ENCODE measurements around the gene MASTL.
A peak's percentile ranks its signal among the peaks of the same experiment; 100 is the strongest.

The MASTL gene

DNA sequence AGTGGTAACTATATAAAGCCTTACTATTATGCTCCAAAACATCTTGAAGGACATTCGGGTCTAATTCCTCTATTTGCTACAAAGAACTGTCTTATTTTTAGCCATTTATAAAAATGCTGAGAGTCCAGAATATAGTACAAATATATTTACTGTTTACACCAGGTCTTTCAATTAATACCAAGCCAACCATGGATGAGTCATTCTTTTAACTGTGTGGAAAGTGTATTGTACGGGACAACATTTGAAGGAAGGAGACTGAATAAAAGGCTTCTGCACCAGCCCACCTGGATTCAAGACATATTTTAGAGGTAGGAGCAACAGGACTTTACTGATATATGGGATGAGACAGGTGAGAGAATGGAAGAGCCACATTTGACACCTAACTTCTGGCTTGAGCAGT is 35.4 kb downstream of the MASTL start:
- no peak for TF ChIP-seq ZNF10 (tag by site-specific recombination; IDR thresholded peaks at IDR 0.05)
- no peak for TF ChIP-seq ZNF776 (tag by site-specific recombination; IDR thresholded peaks at IDR 0.05; ENCODE audit: borderline replicate concordance)
- TF ChIP-seq, protein P1, sequence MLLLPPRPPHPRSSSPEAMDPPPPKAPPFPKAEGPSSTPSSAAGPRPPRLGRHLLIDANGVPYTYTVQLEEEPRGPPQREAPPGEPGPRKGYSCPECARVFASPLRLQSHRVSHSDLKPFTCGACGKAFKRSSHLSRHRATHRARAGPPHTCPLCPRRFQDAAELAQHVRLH (tag by site-specific recombination; IDR thresholded peaks at IDR 0.05) = no peak
- TF ChIP-seq, protein P2, sequence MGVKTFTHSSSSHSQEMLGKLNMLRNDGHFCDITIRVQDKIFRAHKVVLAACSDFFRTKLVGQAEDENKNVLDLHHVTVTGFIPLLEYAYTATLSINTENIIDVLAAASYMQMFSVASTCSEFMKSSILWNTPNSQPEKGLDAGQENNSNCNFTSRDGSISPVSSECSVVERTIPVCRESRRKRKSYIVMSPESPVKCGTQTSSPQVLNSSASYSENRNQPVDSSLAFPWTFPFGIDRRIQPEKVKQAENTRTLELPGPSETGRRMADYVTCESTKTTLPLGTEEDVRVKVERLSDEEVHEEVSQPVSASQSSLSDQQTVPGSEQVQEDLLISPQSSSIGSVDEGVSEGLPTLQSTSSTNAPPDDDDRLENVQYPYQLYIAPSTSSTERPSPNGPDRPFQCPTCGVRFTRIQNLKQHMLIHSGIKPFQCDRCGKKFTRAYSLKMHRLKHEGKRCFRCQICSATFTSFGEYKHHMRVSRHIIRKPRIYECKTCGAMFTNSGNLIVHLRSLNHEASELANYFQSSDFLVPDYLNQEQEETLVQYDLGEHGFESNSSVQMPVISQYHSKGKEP (tag by site-specific recombination; IDR thresholded peaks at IDR 0.05) = no peak
- TF ChIP-seq KLF16 (tag by site-specific recombination; IDR thresholded peaks at IDR 0.05) = no peak
- no peak for TF ChIP-seq ZNF221 (tag by site-specific recombination; IDR thresholded peaks at IDR 0.05; ENCODE audit: borderline replicate concordance)
- TF ChIP-seq GLIS2 (tag by site-specific recombination; IDR thresholded peaks at IDR 0.05) = no peak
- no peak for TF ChIP-seq KLF8 (tag by site-specific recombination; IDR thresholded peaks at IDR 0.05)
- TF ChIP-seq ZNF324 (tag by site-specific recombination; IDR thresholded peaks at IDR 0.05) = no peak
- no peak for TF ChIP-seq ZNF624 (tag by site-specific recombination; IDR thresholded peaks at IDR 0.05)
- H3K4me3 ChIP-seq (ENCODE audit: low read depth, low read length) = no peak overlapping the region
- H3K36me3 ChIP-seq (ENCODE audit: control insufficient read depth in 2 of 2, insufficient read depth in 1 of 2, low read length in 2 of 2) = peaks cover 21 to 22% of the 10 kb centered on the region in 2 experiments
- H3K27ac ChIP-seq (ENCODE audit: extremely low read depth, low read depth, low read length) = no peak overlapping the region
- no peaks in the 10 kb centered on the region; the same call in 1 of the 2 replicates for H3K4me1 ChIP-seq (ENCODE audit: control insufficient read depth, insufficient read depth, low read length)
- ChIA-PET CTCF (no interaction called here), POLR2A (no interaction called here)
- no peaks in the 10 kb centered on the region for H3K9me3 ChIP-seq (ENCODE audit: control insufficient read depth, insufficient read depth, low read depth, low read length)

DNA sequence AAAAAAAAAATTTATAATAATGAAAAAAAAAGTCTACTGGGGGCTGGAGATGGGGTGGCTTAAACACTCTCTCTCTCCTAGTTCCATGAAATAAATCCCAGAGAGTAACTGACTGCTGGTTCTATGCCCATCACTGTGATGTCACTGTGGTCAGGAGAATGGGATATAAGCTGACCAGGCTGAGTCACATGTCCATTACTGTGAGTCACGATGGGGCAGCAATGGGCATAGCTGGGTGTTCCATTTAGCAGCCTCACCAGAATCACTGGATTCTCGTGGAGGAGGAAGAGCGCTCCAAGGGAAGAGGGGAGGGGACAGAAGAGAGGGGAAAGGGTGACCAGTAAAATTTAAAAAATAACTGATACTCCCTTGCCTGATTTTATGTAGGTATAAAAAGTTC is 37.1 kb downstream of the MASTL start:
- Histone ChIP-seq H3K36me3 (ENCODE audit: control insufficient read depth in 2 of 2, insufficient read depth in 1 of 2, low read length in 2 of 2) (peaks cover 11 to 14% of the 10 kb centered on the region in 2 experiments; a peak in 2 of 3 replicates), H3K27ac (ENCODE audit: extremely low read depth, low read depth, low read length) (no peak overlapping the region), H3K4me1 (ENCODE audit: control insufficient read depth, insufficient read depth, low read length) (no peaks in the 10 kb centered on the region; the same call in 1 of the 2 replicates), H3K9me3 (ENCODE audit: control insufficient read depth, insufficient read depth, low read depth, low read length) (no peaks in the 10 kb centered on the region), H3K4me3 (ENCODE audit: low read depth, low read length) (no peak overlapping the region)
- CTCF ChIA-PET = interaction anchor here (0.9 kb wide), 1 partner anchor 32 kb away, joined by 3 read pairs; no protein-coding TSS in a partner anchor
- POLR2A ChIA-PET = no interaction called here
- TF ChIP-seq, protein P3, sequence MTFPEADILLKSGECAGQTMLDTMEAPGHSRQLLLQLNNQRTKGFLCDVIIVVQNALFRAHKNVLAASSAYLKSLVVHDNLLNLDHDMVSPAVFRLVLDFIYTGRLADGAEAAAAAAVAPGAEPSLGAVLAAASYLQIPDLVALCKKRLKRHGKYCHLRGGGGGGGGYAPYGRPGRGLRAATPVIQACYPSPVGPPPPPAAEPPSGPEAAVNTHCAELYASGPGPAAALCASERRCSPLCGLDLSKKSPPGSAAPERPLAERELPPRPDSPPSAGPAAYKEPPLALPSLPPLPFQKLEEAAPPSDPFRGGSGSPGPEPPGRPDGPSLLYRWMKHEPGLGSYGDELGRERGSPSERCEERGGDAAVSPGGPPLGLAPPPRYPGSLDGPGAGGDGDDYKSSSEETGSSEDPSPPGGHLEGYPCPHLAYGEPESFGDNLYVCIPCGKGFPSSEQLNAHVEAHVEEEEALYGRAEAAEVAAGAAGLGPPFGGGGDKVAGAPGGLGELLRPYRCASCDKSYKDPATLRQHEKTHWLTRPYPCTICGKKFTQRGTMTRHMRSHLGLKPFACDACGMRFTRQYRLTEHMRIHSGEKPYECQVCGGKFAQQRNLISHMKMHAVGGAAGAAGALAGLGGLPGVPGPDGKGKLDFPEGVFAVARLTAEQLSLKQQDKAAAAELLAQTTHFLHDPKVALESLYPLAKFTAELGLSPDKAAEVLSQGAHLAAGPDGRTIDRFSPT (tag by site-specific recombination; IDR thresholded peaks at IDR 0.05) = peak; percentile 49; the same call in 1 of the 2 replicates
- TF ChIP-seq ZNF24 (tag by site-specific recombination; IDR thresholded peaks at IDR 0.05) (no peak), BCL11A (tag by site-specific recombination; IDR thresholded peaks at IDR 0.05; ENCODE audit: low read depth) (no peak), ZBTB17 (tag by site-specific recombination; IDR thresholded peaks at IDR 0.05) (0 out of 2 replicates have a peak, but pooled peaks have one; percentile 16), YY2 (tag by site-specific recombination; IDR thresholded peaks at IDR 0.05) (no peak), ZNF529 (tag by site-specific recombination; IDR thresholded peaks at IDR 0.05; ENCODE audit: insufficient replicate concordance) (no peak), OSR2 (tag by site-specific recombination; IDR thresholded peaks at IDR 0.05) (no peak), ZNF629 (tag by site-specific recombination; IDR thresholded peaks at IDR 0.05) (peak; percentile 82), SP2 (tag by site-specific recombination; IDR thresholded peaks at IDR 0.05) (no peak)
- TF ChIP-seq, protein P2 (tag by site-specific recombination; IDR thresholded peaks at IDR 0.05) = no peak
- TF ChIP-seq, protein P4, sequence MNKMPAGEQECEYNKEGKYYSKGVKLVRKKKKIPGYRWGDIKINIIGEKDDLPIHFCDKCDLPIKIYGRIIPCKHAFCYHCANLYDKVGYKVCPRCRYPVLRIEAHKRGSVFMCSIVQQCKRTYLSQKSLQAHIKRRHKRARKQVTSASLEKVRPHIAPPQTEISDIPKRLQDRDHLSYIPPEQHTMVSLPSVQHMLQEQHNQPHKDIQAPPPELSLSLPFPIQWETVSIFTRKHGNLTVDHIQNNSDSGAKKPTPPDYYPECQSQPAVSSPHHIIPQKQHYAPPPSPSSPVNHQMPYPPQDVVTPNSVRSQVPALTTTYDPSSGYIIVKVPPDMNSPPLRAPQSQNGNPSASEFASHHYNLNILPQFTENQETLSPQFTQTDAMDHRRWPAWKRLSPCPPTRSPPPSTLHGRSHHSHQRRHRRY (tag by site-specific recombination; IDR thresholded peaks at IDR 0.05) = no peak

All from HEK293 (cell line).